ENCODE measurements around the gene ADARB2.

The ADARB2 gene

GRCh38 chr10:1520909-1521565 lies 216.3 kb downstream of the ADARB2 start:
- H3K9me3 ChIP-seq (ENCODE audit: control insufficient read depth, insufficient read depth, low read length): no peaks in the 10 kb centered on the region

GRCh38 chr10:1519391-1519790 lies 217.9 kb downstream of the ADARB2 start:
- Histone ChIP-seq H3K36me3 (ENCODE audit: control insufficient read depth, low read length) (no peaks in the 10 kb centered on the region), H3K4me3 (ENCODE audit: low read length) (no peak overlapping the region), H3K27me3 (ENCODE audit: control insufficient read depth, low read length) (no peaks in the 10 kb centered on the region), H3K9me3 (ENCODE audit: control insufficient read depth, insufficient read depth, low read length) (no peaks in the 10 kb centered on the region), H3F3A (ENCODE audit: control insufficient read depth, insufficient read depth) (no peaks in the 10 kb centered on the region), H3K4me1 (ENCODE audit: control insufficient read depth, low read length) (peaks cover 24% of the 10 kb centered on the region), H3K9me2 (replicated peaks; ENCODE audit: control insufficient read depth, low read length) (no peaks in the 10 kb centered on the region), H4K20me1 (ENCODE audit: control insufficient read depth, insufficient read depth, low read depth, low read length) (no peaks in the 10 kb centered on the region), H3K4me2 (ENCODE audit: low read length) (no peak overlapping the region), H3K27ac (ENCODE audit: low read depth, low read length) (no peak overlapping the region), H3K79me2 (ENCODE audit: control insufficient read depth, low read length) (no peaks in the 10 kb centered on the region)
- TF ChIP-seq CTCF (IDR thresholded peaks at IDR 0.05; ENCODE audit: low read depth, low read length, poor library complexity, severe bottlenecking) (no peak), EZH2phosphoT487 (IDR thresholded peaks at IDR 0.05; ENCODE audit: borderline replicate concordance, low read length) (no peak)

More at GRCh38 chr10:1520909-1521565, 216.3 kb downstream of the ADARB2 start:
- Histone ChIP-seq H4K20me1 (ENCODE audit: control insufficient read depth, insufficient read depth, low read depth, low read length) (no peaks in the 10 kb centered on the region), H3K27ac (ENCODE audit: low read depth, low read length) (no peak overlapping the region), H3F3A (ENCODE audit: control insufficient read depth, insufficient read depth) (peaks cover 3% of the 10 kb centered on the region; the same call in 1 of the 2 replicates), H3K9me2 (replicated peaks; ENCODE audit: control insufficient read depth, low read length) (no peaks in the 10 kb centered on the region), H3K4me2 (ENCODE audit: low read length) (no peak overlapping the region), H3K36me3 (ENCODE audit: control insufficient read depth, low read length) (no peaks in the 10 kb centered on the region), H3K27me3 (ENCODE audit: control insufficient read depth, low read length) (no peaks in the 10 kb centered on the region), H3K79me2 (ENCODE audit: control insufficient read depth, low read length) (no peaks in the 10 kb centered on the region), H3K4me1 (ENCODE audit: control insufficient read depth, low read length) (peaks cover 31% of the 10 kb centered on the region), H3K4me3 (ENCODE audit: low read length) (no peak overlapping the region)
- TF ChIP-seq EZH2phosphoT487 (IDR thresholded peaks at IDR 0.05; ENCODE audit: borderline replicate concordance, low read length) (no peak), CTCF (IDR thresholded peaks at IDR 0.05; ENCODE audit: low read depth, low read length, poor library complexity, severe bottlenecking) (no peak)

- Histone ChIP-seq H3K9me3 (ENCODE audit: control insufficient read depth, insufficient read depth, low read length) (no peaks in the 10 kb centered on the region), H3K36me3 (ENCODE audit: control insufficient read depth, low read length) (no peaks in the 10 kb centered on the region), H3K4me3 (ENCODE audit: low read length) (no peak overlapping the region)
These were observed 219.6 kb downstream of the ADARB2 start for GRCh38 chr10:1517684-1518083.

More at GRCh38 chr10:1517684-1518083, 219.6 kb downstream of the ADARB2 start:
- H3K79me2 ChIP-seq (ENCODE audit: control insufficient read depth, low read length): no peaks in the 10 kb centered on the region
- no peaks in the 10 kb centered on the region for H3K9me2 ChIP-seq (replicated peaks; ENCODE audit: control insufficient read depth, low read length)
- H3K27ac ChIP-seq (ENCODE audit: low read depth, low read length): no peak overlapping the region
- no peaks in the 10 kb centered on the region for H4K20me1 ChIP-seq (ENCODE audit: control insufficient read depth, insufficient read depth, low read depth, low read length)
- TF ChIP-seq CTCF (IDR thresholded peaks at IDR 0.05; ENCODE audit: low read depth, low read length, poor library complexity, severe bottlenecking) (no peak), EZH2phosphoT487 (IDR thresholded peaks at IDR 0.05; ENCODE audit: borderline replicate concordance, low read length) (no peak)
- H3F3A ChIP-seq (ENCODE audit: control insufficient read depth, insufficient read depth): no peaks in the 10 kb centered on the region
- no peaks in the 10 kb centered on the region for H3K27me3 ChIP-seq (ENCODE audit: control insufficient read depth, low read length)
- H3K4me1 ChIP-seq (ENCODE audit: control insufficient read depth, low read length): peaks cover 14% of the 10 kb centered on the region
- H3K4me2 ChIP-seq (ENCODE audit: low read length): no peak overlapping the region

Data from DOHH2 (cell line).